B cell (primary cell): ENCODE results near the gene TLR9.

Experiments used
- CTCF ChIP-seq: fragments of 200-600 bp; IDR thresholded peaks from one replicate; pipeline ENCODE4 v1.8.0; 2022; ENCODE audit warnings: antibody characterized with exemption, mild to moderate bottlenecking
- EZH2 ChIP-seq: IDR thresholded peaks from 2 replicates; pipeline ENCODE4 v1.6.1; 2012; ENCODE audit warnings: borderline replicate concordance, low read depth, mild to moderate bottlenecking, moderate library complexity, low read length; ENCODE audit not compliant: insufficient read depth, poor library complexity, severe bottlenecking

GRCh38 chr3:52230889-52231499 is 5.5 kb upstream of the TLR9 start:
- no peak for TF ChIP-seq EZH2
- no peak for TF ChIP-seq CTCF
